Frontal cortex (tissue), 1 donor: Measurements from ENCODE around the gene PRR7. TPM values are rescaled to one million over a fixed set of nuclear protein-coding genes. Genes with fewer than 3 reads are reported as not detected.

Source experiments
- total RNA-seq: library from RNA; depleted of rRNA; stranded (reverse); fragments of >200 nt; gene quantifications from one replicate; pipeline ENCODE4 v1.2.3, GENCODE V29; 2014

PRR7 gene
- total RNA-seq, 1 donor from 2014 or later, result 12.2 TPM

Other genes starting within 250 kb of the PRR7 start
- 14.3 TPM for gene RAB24, start 143.1 kb upstream of the PRR7 start, total RNA-seq
- gene PRELID1, start 143.0 kb upstream of the PRR7 start, total RNA-seq, result 42.4 TPM
- 3.7 TPM for gene MXD3, start 134.9 kb upstream of the PRR7 start, total RNA-seq
- 88.9 TPM for gene LMAN2, start 95.1 kb upstream of the PRR7 start, total RNA-seq
- 7.7 TPM for gene RGS14, start 88.9 kb upstream of the PRR7 start, total RNA-seq
- gene SLC34A1, start 62.4 kb upstream of the PRR7 start, total RNA-seq, result not detected
- 0.82 TPM for gene PFN3, start 46.2 kb upstream of the PRR7 start, total RNA-seq
- gene F12, start 37.2 kb upstream of the PRR7 start, total RNA-seq, result 2.4 TPM
- gene GRK6, start 20.1 kb upstream of the PRR7 start, total RNA-seq, result 25.7 TPM
- 187 TPM for gene DBN1, start 26.8 kb downstream of the PRR7 start, total RNA-seq
- gene PDLIM7, start 50.8 kb downstream of the PRR7 start, total RNA-seq, result 6.5 TPM
- 3.3 TPM for gene DOK3, start 63.0 kb downstream of the PRR7 start, total RNA-seq
- 77.0 TPM for gene DDX41, start 70.1 kb downstream of the PRR7 start, total RNA-seq
- 26.1 TPM for gene FAM193B, start 107.7 kb downstream of the PRR7 start, total RNA-seq
- gene TMED9, start 145.4 kb downstream of the PRR7 start, total RNA-seq, result 28.1 TPM
- 13.5 TPM for gene B4GALT7, start 153.3 kb downstream of the PRR7 start, total RNA-seq